Ishikawa (cell line): ENCODE data around the gene ENPP3.

Experiments used
- EP300 ChIP-seq: IDR thresholded peaks from 2 replicates; pipeline ENCODE4 v1.6.1; 2012; ENCODE audit warnings: borderline replicate concordance
- NFIC ChIP-seq: IDR thresholded peaks from 2 replicates; pipeline ENCODE4 v1.6.1; 2012
- RAD21 ChIP-seq: IDR thresholded peaks from 2 replicates; pipeline ENCODE4 v1.6.1; 2012; ENCODE audit warnings: low read depth
- TAF1 ChIP-seq: IDR thresholded peaks from 2 replicates; pipeline ENCODE4 v1.6.1; 2012; ENCODE audit warnings: low read depth, mild to moderate bottlenecking
- TEAD4 ChIP-seq: IDR thresholded peaks from 2 replicates; pipeline ENCODE4 v1.6.1; 2012
- TF ChIP-seq, protein P1 (sequence below): IDR thresholded peaks from 2 replicates; pipeline ENCODE4 v1.6.1; 2012

DNA sequence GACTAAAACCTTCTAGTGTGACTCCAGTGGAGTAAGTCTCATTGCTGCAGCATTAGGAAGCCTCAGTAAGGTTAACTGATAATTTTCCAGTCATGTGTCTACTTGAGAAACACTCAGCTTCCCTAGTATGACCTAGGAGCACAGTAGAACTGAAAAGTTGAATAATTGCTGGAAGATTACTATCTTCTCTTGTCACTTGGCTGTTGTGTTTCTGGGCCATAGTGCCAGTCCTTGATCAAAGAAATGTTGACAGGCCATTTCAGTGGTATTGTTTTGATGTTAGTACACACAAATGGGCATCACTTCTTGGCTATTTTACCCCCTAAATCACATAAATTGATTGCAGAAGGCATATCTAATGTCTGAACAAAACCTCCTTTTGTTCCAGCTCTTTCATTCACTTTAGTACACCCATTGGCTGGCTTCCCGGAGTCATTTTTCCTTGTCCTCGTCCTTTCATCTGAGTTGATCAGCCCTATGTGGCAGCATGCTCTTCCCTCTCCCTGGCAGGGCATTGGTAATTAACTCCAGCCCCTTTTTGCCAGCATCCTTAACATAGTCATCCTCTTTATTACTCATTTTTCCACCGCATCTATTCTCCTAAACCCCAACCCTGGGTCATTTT, 6.0 kb downstream of the ENPP3 start:
- no peak for TF ChIP-seq RAD21
- TF ChIP-seq, protein P1, sequence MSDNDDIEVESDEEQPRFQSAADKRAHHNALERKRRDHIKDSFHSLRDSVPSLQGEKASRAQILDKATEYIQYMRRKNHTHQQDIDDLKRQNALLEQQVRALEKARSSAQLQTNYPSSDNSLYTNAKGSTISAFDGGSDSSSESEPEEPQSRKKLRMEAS: 0 out of 2 replicates have a peak, but pooled peaks have one; percentile 14
- no peak for TF ChIP-seq TAF1
- TF ChIP-seq TEAD4: no peak
- TF ChIP-seq EP300: no peak
- TF ChIP-seq NFIC: no peak
